Stimulated activated CD8-positive, alpha-beta memory T cell treated with anti-CD3 and anti-CD28 coated beads, Interleukin-7, amount 100 ng/mL, for 24 hours (primary cell): ENCODE results near the gene RHOD.

Experiments used
- DNase-seq: peaks from one replicate; pipeline ENCODE4 v3.0.0-alpha.2; 2020; ENCODE audit warnings: low read depth

Gene RHOD

DNA sequence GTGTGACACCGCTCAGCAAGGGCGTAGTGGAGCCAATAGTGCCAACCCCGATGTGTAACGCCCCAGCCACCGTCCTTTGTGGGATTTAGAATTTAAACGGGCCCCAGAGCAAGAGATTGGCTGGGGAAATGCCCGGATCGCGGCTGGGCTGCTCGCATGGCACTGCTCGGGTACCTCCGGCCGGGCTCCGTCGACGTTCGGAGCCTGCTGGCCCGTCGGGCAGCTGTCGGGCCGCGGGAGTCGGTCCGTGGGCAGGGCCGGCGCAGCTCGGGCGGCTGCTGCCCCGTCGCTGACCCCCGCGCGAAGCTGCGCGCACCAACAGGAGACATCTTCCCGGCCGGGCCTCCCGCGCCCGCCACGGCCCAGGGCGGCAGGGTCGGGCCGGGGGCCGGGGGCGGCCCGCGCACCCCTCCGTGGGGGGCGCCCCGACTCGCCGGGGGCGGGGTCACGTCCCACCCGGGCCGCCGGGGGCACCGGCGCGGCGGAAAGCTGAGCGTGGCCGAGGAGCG is 61.1 kb downstream of the RHOD start:
- no peak for DNase-seq

DNA sequence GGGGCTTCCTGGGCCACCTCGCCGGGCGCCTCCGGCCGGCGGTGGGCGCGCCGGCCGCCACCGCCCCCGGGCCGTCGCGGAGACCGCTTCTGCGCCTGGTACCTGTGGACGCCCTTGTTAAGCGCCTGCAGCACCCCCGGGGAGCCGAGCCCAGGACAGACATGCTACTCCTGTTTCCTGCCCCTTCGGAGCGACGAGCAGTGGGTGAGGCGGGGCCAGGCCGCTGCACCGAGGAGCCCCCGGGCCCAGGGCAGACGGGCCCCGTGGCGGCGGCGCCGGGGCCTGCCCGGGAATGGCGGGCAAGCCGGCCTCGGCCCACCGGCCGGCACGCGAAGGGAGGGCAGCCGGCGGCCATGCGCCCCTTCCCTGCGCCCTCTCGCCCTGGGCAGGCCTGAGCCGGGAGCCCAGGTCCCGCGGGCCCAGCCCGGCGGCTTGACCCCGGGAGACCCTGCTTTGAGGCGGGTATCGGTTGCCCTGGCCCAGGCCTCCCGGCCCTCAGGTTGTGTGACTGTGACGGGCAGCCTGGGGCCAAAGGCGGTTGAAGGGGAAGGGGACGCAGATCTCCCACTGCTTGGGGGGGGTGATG is 61.6 kb downstream of the RHOD start:
- DNase-seq = no peak

DNA sequence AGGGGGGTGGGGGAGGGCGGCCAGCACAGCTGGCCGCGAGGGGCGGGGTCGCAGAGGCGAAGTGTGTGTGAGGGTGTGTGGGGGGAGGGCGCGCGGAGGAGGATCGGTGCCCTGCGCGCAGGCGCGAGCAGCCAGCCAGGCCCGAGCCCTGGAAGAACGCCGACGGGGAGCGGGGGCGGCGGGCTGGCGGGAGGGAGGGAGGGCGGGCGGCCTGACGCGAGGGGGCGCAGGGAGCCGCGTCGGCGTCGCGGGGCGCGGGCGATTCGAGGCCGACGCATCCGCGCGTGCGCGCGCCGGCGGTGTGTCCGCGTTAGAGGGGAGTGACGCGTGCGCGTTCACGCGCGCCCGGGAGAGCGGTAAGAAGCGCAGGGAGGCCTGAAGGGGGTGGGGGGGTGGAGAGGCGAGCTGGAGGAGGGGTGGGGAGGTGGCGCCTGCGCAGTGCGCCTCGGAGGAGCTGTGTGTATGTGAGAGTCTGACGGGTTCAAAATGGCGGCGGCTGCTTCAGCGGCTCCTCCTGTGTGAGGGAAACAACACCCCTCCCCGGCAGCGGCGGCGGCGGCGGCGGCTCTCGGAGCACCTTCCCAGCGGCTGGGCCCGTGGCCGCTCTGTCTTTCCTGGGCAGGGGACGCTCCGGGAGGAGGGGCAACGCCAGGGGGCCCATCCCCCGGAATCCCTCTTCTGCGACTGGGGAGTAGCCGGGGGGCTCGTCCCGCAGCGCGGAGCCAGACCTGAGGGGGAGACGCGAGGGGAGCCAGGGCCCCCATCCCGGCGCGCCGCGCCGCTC is 62.3 kb downstream of the RHOD start, which contains the start of gene KDM2A:
Gene KDM2A, plus strand, starts transcription at position 463 of the 784 bp plus-strand sequence. CDS start 2,054 bp downstream, outside the sequence.
- DNase-seq = peak; percentile 93

DNA sequence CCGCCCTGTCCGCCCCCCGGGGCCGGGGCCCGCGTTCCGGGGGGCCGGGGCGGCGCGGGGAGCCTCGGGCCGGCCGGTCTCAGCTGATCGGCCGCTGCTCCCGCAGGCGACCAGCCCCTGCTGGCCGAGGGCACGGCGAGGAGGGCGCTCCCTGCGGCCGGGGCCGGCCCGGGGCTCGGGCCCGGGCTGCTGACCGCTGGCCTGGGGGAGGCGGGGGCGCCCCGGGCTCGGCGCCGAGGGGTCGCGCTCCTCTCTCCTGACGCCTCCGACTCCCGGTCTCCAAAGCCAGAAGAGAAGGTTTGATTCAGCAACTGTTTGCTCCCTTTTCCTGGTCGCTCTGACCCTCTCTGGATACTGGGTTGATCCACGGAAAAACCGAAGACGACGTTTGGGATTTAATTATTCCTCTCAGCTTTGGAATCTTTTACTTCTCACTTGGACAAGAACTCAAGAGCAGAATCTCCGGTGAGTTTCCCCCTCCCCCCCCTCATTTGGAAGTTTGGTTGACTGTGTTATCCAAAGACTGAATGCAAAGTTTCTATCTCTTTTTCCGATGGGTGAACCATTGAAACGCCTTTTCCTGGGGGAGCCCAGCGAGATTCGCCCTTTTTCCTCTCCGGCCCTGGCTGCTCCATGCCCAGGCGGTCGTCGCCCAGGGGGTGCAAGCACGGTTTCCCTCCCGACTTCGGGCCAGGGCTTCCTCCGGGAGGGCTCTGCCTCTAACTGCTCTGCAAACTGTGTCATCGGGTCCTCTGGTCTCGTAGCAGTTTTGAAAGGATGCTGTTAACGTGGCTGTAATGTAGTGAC is 63.1 kb downstream of the RHOD start:
- DNase-seq = no peak

DNA sequence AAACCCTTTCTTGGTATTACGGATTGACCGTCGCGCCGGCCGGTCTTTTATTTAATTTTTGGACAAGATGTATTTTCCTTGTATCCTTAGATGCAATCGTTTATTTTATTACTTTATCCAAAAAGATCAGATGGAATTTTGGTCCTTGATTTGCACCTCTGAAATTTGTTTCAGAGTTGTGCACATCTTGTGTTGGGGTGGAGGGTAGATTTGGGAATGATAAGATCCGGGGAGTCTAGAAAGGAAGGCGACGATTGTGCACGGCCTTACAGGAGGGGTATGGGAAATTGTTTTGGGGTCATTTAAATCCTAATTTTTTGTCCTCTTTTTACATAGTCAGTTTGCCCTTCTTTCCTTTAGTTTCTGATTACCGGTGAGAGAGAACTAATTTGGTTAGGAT is 63.8 kb downstream of the RHOD start:
- DNase-seq = no peak

DNA sequence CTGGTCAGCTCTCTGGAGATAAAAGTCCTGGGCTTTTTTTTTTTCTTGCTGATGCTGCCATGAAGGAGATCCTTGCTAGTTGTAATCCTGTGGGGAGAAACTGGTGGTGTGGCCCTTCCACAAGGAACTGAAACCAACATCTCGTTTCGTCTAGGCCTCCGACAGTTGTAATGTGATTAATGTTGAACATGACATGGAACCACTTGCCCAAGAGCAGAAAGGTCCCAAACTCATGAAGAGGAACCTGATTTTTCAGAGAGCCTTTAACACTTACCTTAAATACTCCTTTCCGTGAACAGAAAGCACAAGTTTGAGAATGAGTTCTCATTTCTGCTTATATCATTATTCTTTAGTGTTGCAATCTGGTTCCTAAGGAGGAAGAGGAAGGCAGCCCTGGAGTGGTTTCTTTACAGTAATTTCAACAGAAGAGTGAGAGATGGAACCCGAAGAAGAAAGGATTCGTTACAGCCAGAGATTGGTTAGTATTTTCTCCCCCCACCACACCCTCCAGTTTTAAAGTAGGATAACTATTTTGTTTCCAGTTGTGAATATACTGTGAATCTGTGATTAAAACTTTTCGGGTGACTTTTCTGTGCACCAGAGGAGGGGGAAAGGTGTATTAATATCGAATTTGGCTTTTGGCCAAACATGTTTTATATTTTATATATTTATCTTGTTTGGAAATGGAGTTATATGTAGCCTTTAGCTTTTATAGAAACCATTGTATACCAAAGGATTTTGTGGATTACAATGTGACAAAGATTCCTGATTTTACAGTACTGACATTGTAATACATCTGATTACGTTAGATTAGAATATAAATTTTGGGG is 64.4 kb downstream of the RHOD start:
- DNase-seq = no peak
